WTC11 (cell line): ENCODE results near the gene TEP1. TPM values are rescaled to one million over a fixed set of nuclear protein-coding genes. Genes with fewer than 3 reads are reported as not detected.
A peak's percentile ranks its signal among the peaks of the same experiment; 100 is the strongest.

Experiments used
- AFF4 ChIP-seq: sonication (generic); formaldehyde crosslinking; IDR thresholded peaks from 2 replicates; pipeline ENCODE4 v1.8.1; 2023; ENCODE audit warnings: mild to moderate bottlenecking, missing genetic modification reagents, borderline replicate concordance
- ATF6 ChIP-seq: sonication (generic); formaldehyde crosslinking; IDR thresholded peaks from 2 replicates; pipeline ENCODE4 v1.8.1; 2023; ENCODE audit warnings: mild to moderate bottlenecking, missing genetic modification reagents
- FOXK1 ChIP-seq: sonication (generic); formaldehyde crosslinking; IDR thresholded peaks from 2 replicates; pipeline ENCODE4 v1.8.0; 2022; ENCODE audit warnings: mild to moderate bottlenecking, moderate library complexity, missing genetic modification reagents
- GRHL2 ChIP-seq: fragments of 250-450 bp; sonication (Bioruptor Pico); IDR thresholded peaks from 2 replicates; pipeline ENCODE4 v1.8.0; 2022; ENCODE audit warnings: mild to moderate bottlenecking, moderate library complexity; ENCODE audit not compliant: insufficient replicate concordance, severe bottlenecking
- GTF2I ChIP-seq: fragments of 250-450 bp; sonication (Bioruptor Pico); conservative IDR thresholded peaks from 2 replicates; pipeline ENCODE4 v1.4.0; 2021; ENCODE audit warnings: mild to moderate bottlenecking
- IRF1 ChIP-seq: sonication (generic); formaldehyde crosslinking; IDR thresholded peaks from 2 replicates; pipeline ENCODE4 v1.8.0; 2023; ENCODE audit warnings: missing genetic modification reagents
- JAZF1 ChIP-seq: fragments of 250-450 bp; sonication (Bioruptor Pico); IDR thresholded peaks from 2 replicates; pipeline ENCODE4 v1.9.0; 2021; ENCODE audit warnings: moderate library complexity, mild to moderate bottlenecking, inconsistent platforms
- NR2C2 ChIP-seq: sonication (generic); formaldehyde crosslinking; IDR thresholded peaks from 2 replicates; pipeline ENCODE4 v1.8.0; 2022; ENCODE audit warnings: mild to moderate bottlenecking, missing genetic modification reagents
- OVOL2 ChIP-seq: fragments of 250-450 bp; sonication (Bioruptor Pico); IDR thresholded peaks from 2 replicates; pipeline ENCODE4 v1.9.0; 2021; ENCODE audit warnings: mild to moderate bottlenecking, borderline replicate concordance
- PRRX2 ChIP-seq: fragments of 250-450 bp; sonication (Bioruptor Pico); IDR thresholded peaks from 2 replicates; pipeline ENCODE4 v1.8.0; 2021; ENCODE audit warnings: mild to moderate bottlenecking
- RORB ChIP-seq: fragments of 250-450 bp; sonication (Bioruptor Pico); IDR thresholded peaks from 2 replicates; pipeline ENCODE4 v1.9.0; 2021; ENCODE audit warnings: mild to moderate bottlenecking
- TCF7 ChIP-seq: sonication (generic); formaldehyde crosslinking; IDR thresholded peaks from 2 replicates; pipeline ENCODE4 v1.8.0; 2022; ENCODE audit warnings: mild to moderate bottlenecking, low read depth, missing genetic modification reagents, moderate library complexity
- TEAD4 ChIP-seq: sonication (generic); formaldehyde crosslinking; IDR thresholded peaks from 2 replicates; pipeline ENCODE4 v1.8.0; 2022; ENCODE audit warnings: mild to moderate bottlenecking, missing genetic modification reagents
- ZNF263 ChIP-seq: sonication (generic); formaldehyde crosslinking; IDR thresholded peaks from 2 replicates; pipeline ENCODE4 v1.8.1; 2022; ENCODE audit warnings: low read depth, mild to moderate bottlenecking, moderate library complexity, missing genetic modification reagents
- ZNF396 ChIP-seq: fragments of 250-450 bp; sonication (Bioruptor Pico); IDR thresholded peaks from 2 replicates; pipeline ENCODE4 v1.8.0; 2021; ENCODE audit warnings: mild to moderate bottlenecking, moderate library complexity, borderline replicate concordance
- total RNA-seq: library from RNA; stranded (reverse); gene quantifications from 3 replicates; pipeline ENCODE4 v1.2.3, GENCODE V29; 2021
- TF ChIP-seq, protein P1 (sequence below): fragments of 200-600 bp; IDR thresholded peaks from 2 replicates; pipeline ENCODE4 v1.8.0; 2022; ENCODE audit warnings: antibody characterized with exemption
- TF ChIP-seq, protein P2 (sequence below): sonication (generic); formaldehyde crosslinking; IDR thresholded peaks from 2 replicates; pipeline ENCODE4 v1.8.1; 2022; ENCODE audit warnings: mild to moderate bottlenecking, missing genetic modification reagents, moderate library complexity, borderline replicate concordance
- TF ChIP-seq, protein P3 (sequence below): sonication (generic); formaldehyde crosslinking; IDR thresholded peaks from 2 replicates; pipeline ENCODE4 v1.8.1; 2023; ENCODE audit warnings: mild to moderate bottlenecking, missing genetic modification reagents, moderate library complexity
- TF ChIP-seq, protein P4 (sequence below): sonication (generic); formaldehyde crosslinking; conservative IDR thresholded peaks from 2 replicates; pipeline ENCODE4 v1.8.1; 2022; ENCODE audit warnings: mild to moderate bottlenecking, missing genetic modification reagents
- TF ChIP-seq, protein P5 (sequence below): sonication (generic); formaldehyde crosslinking; IDR thresholded peaks from 2 replicates; pipeline ENCODE4 v1.8.1; 2022; ENCODE audit warnings: missing genetic modification reagents, borderline replicate concordance
- TF ChIP-seq, protein P6 (sequence below): sonication (generic); formaldehyde crosslinking; IDR thresholded peaks from 2 replicates; pipeline ENCODE4 v1.8.0; 2022; ENCODE audit warnings: mild to moderate bottlenecking, missing genetic modification reagents
- TF ChIP-seq, protein P7 (sequence below): sonication (generic); formaldehyde crosslinking; IDR thresholded peaks from 2 replicates; pipeline ENCODE4 v1.8.1; 2023; ENCODE audit warnings: mild to moderate bottlenecking, moderate library complexity, missing genetic modification reagents

TEP1 gene
- total RNA-seq, 1 experiment from 2014 or later: 16.0 TPM

DNA sequence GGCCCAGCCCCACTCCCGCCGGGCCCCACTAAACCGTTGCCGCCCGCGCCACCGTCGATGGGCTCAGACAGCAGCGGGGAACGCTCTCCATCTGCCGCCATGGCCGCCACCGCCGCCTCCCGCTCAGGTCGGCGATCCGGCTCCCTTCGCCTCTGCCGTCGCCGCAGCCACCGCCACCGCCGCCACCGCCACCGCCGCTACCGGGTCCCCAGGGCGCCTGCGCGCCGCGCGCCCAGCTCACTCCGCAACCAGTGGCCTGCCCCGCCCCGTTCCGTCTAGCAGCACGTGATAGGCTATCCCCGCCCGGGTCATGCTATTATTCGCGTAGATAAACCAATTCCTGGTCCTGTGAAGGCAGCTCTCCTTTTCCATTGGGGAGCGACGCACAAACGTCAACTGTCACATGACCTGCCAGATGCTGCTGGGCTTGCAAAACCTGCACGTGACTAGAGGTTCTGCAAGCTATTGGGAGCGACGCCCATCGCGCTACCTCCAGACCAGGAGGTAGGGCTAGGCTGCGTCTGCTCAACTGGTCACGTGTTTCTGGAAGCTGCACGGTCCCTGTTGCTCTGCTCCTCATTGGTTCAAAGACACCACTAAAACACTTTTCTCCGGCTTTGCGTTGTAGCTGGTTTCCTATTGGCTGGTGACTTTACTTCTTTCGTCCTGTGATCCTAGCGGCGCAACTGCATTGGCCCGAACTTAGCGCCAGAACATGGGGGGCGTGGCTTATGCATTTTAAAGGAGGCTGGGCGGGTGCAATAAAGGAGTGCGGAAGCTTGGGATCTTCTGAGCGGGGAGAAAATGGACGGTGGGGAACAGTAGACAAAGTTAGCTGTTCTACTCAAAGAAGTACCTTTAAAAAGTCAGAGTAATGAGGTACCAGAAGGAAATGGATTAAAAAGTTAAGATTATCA lies 48.2 kb upstream of the TEP1 start, which contains the start of gene PIP4P1 (continued):
- TF ChIP-seq ATF6 (CRISPR knock-in tag) (no peak), ZNF396 (no peak), AFF4 (CRISPR knock-in tag) (no peak), JAZF1 (CRISPR knock-in tag) (no peak), TCF7 (CRISPR knock-in tag) (no peak), TEAD4 (CRISPR knock-in tag) (0 out of 2 replicates have a peak, but pooled peaks have one; percentile 36), GRHL2 (no peak), NR2C2 (no peak), OVOL2 (CRISPR knock-in tag) (no peak), GTF2I (CRISPR knock-in tag) (no peak), ZNF263 (CRISPR knock-in tag) (no peak), PRRX2 (no peak), RORB (CRISPR knock-in tag) (no peak), FOXK1 (CRISPR knock-in tag) (peak; percentile 92), IRF1 (CRISPR knock-in tag) (peak; percentile 48; the same call in 1 of the 2 replicates)
- TF ChIP-seq, protein P1, sequence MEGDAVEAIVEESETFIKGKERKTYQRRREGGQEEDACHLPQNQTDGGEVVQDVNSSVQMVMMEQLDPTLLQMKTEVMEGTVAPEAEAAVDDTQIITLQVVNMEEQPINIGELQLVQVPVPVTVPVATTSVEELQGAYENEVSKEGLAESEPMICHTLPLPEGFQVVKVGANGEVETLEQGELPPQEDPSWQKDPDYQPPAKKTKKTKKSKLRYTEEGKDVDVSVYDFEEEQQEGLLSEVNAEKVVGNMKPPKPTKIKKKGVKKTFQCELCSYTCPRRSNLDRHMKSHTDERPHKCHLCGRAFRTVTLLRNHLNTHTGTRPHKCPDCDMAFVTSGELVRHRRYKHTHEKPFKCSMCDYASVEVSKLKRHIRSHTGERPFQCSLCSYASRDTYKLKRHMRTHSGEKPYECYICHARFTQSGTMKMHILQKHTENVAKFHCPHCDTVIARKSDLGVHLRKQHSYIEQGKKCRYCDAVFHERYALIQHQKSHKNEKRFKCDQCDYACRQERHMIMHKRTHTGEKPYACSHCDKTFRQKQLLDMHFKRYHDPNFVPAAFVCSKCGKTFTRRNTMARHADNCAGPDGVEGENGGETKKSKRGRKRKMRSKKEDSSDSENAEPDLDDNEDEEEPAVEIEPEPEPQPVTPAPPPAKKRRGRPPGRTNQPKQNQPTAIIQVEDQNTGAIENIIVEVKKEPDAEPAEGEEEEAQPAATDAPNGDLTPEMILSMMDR: no peak
- TF ChIP-seq, protein P2, sequence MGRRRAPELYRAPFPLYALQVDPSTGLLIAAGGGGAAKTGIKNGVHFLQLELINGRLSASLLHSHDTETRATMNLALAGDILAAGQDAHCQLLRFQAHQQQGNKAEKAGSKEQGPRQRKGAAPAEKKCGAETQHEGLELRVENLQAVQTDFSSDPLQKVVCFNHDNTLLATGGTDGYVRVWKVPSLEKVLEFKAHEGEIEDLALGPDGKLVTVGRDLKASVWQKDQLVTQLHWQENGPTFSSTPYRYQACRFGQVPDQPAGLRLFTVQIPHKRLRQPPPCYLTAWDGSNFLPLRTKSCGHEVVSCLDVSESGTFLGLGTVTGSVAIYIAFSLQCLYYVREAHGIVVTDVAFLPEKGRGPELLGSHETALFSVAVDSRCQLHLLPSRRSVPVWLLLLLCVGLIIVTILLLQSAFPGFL (CRISPR knock-in tag): no peak; the same call in 1 of the 2 replicates
- TF ChIP-seq, protein P3, sequence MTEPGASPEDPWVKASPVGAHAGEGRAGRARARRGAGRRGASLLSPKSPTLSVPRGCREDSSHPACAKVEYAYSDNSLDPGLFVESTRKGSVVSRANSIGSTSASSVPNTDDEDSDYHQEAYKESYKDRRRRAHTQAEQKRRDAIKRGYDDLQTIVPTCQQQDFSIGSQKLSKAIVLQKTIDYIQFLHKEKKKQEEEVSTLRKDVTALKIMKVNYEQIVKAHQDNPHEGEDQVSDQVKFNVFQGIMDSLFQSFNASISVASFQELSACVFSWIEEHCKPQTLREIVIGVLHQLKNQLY: no peak
- TF ChIP-seq, protein P4, sequence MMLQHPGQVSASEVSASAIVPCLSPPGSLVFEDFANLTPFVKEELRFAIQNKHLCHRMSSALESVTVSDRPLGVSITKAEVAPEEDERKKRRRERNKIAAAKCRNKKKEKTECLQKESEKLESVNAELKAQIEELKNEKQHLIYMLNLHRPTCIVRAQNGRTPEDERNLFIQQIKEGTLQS (CRISPR knock-in tag): no peak
- TF ChIP-seq, protein P5, sequence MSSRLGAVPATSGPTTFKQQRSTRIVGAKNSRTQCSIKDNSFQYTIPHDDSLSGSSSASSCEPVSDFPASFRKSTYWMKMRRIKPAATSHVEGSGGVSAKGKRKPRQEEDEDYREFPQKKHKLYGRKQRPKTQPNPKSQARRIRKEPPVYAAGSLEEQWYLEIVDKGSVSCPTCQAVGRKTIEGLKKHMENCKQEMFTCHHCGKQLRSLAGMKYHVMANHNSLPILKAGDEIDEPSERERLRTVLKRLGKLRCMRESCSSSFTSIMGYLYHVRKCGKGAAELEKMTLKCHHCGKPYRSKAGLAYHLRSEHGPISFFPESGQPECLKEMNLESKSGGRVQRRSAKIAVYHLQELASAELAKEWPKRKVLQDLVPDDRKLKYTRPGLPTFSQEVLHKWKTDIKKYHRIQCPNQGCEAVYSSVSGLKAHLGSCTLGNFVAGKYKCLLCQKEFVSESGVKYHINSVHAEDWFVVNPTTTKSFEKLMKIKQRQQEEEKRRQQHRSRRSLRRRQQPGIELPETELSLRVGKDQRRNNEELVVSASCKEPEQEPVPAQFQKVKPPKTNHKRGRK (CRISPR knock-in tag): no peak
- TF ChIP-seq, protein P6, sequence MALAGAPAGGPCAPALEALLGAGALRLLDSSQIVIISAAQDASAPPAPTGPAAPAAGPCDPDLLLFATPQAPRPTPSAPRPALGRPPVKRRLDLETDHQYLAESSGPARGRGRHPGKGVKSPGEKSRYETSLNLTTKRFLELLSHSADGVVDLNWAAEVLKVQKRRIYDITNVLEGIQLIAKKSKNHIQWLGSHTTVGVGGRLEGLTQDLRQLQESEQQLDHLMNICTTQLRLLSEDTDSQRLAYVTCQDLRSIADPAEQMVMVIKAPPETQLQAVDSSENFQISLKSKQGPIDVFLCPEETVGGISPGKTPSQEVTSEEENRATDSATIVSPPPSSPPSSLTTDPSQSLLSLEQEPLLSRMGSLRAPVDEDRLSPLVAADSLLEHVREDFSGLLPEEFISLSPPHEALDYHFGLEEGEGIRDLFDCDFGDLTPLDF (CRISPR knock-in tag): no peak
- TF ChIP-seq, protein P7, sequence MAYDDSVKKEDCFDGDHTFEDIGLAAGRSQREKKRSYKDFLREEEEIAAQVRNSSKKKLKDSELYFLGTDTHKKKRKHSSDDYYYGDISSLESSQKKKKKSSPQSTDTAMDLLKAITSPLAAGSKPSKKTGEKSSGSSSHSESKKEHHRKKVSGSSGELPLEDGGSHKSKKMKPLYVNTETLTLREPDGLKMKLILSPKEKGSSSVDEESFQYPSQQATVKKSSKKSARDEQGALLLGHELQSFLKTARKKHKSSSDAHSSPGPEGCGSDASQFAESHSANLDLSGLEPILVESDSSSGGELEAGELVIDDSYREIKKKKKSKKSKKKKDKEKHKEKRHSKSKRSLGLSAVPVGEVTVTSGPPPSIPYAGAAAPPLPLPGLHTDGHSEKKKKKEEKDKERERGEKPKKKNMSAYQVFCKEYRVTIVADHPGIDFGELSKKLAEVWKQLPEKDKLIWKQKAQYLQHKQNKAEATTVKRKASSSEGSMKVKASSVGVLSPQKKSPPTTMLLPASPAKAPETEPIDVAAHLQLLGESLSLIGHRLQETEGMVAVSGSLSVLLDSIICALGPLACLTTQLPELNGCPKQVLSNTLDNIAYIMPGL: no peak
